Measurements from ENCODE around the gene MC1R.

The MC1R gene

DNA sequence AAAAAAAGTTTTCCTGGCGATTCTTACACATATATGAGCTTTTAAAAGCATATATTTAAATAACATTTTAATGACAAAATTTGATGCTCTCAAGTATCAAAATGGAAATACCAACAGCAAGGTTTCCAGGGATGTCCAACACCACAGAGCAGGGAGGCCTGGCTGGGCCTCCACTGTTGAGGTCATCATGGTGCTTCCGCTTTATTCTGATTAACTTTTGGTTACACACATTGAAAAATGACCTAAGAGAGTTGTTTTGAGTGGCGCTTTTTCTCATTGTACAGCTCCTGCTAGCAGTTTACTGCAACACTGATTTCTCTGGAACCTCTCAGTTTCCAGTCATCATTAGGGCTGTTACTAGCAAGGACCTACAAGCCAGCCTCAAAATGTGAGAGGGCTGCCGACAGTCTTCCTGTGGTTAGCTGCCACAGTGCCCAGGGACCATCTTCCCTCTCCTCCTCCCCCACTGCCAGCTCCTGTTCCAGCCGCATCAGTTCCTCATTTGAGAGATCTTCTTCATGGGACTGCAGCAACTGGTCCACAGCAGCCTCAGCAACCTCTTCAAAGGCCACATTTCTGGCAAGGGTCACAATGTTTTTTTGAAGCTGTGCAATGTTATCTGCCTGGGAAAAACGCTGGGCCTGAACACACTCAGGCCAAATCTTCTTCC is 51.2 kb downstream of the MC1R start:
- H3K27ac ChIP-seq = no peak overlapping the region
- TF ChIP-seq, protein P1, sequence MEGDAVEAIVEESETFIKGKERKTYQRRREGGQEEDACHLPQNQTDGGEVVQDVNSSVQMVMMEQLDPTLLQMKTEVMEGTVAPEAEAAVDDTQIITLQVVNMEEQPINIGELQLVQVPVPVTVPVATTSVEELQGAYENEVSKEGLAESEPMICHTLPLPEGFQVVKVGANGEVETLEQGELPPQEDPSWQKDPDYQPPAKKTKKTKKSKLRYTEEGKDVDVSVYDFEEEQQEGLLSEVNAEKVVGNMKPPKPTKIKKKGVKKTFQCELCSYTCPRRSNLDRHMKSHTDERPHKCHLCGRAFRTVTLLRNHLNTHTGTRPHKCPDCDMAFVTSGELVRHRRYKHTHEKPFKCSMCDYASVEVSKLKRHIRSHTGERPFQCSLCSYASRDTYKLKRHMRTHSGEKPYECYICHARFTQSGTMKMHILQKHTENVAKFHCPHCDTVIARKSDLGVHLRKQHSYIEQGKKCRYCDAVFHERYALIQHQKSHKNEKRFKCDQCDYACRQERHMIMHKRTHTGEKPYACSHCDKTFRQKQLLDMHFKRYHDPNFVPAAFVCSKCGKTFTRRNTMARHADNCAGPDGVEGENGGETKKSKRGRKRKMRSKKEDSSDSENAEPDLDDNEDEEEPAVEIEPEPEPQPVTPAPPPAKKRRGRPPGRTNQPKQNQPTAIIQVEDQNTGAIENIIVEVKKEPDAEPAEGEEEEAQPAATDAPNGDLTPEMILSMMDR (conservative IDR thresholded peaks at IDR 0.05) = no peak
